Right atrium auricular region (tissue), 2 donors: ENCODE results near the gene KRTAP10-1. TPM values are rescaled to one million over a fixed set of nuclear protein-coding genes. Genes with fewer than 3 reads are reported as not detected.
A peak's percentile ranks its signal among the peaks of the same experiment; 100 is the strongest.
"Not testable (repeated sequence)": the region's sequence is repeated elsewhere in the genome, so short reads cannot be mapped to it uniquely, and the experiment has no call there.

Experiments
- DNase-seq: peaks from one replicate; pipeline ENCODE4 v3.0.0-alpha.2; 2019; ENCODE audit warnings: low spot score
- H3K27ac ChIP-seq, 2 donors: fragments of 200-600 bp; sonication (generic); 1 replicate in 1 of 2; 2 replicates in 1 of 2; pipeline ENCODE4 v1.5.1; 2016 to 2019
- H3K27me3 ChIP-seq, 2 donors: fragments of 200-600 bp; sonication (generic); one replicate each; pipeline versions ENCODE4 v1.5.1 to v1.6.0; 2017 to 2019
- H3K36me3 ChIP-seq: fragments of 200-600 bp; sonication (generic); one replicate; pipeline ENCODE4 v1.5.1; 2016
- H3K4me1 ChIP-seq, 2 donors: fragments of 200-600 bp; sonication (generic); one replicate each; pipeline versions ENCODE4 v1.5.1 to v1.6.0; 2017 to 2019
- H3K4me3 ChIP-seq, 2 donors: fragments of 200-600 bp; sonication (generic); 1 replicate in 1 of 2; 2 replicates in 1 of 2; pipeline ENCODE4 v1.5.1; 2017 to 2019; ENCODE audit warnings: mild to moderate bottlenecking in 1 of 2, moderate library complexity in 1 of 2
- H3K9me3 ChIP-seq, 2 donors: fragments of 200-600 bp; sonication (generic); one replicate each; pipeline ENCODE4 v1.5.1; 2019
- total RNA-seq, 2 donors: library from RNA; depleted of rRNA; stranded (reverse); fragments of >200 nt; gene quantifications; one replicate each; pipeline ENCODE4 v1.1.0, GENCODE V29; 2016
- TF ChIP-seq, protein P1 (sequence below), 2 donors: fragments of 200-600 bp; sonication (generic); IDR thresholded peaks; one replicate each; pipeline ENCODE4 v1.5.1; 2019; ENCODE audit warnings: antibody characterized with exemption in 2 of 2

The KRTAP10-1 gene
- total RNA-seq, 2 donors from 2014 or later, result not detected

DNA sequence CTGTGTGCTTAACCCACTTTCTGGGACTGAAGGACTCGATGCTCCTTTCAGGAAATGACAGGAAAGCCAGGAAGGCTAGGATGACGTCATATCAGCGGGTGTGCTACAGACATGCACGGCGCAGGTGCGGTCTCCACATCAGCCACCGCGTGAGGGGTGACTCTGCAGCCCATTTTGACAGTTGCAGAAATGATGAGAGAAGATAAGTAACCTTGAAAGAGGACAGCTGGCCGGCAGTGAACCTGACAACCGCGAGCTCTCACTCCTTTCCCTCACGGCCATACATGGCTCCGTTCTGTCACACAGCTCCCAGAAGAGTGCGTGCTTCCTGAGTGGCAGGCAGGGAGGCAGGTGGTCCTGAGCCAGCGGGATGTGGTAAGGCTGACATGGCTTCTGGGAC, 42.1 kb upstream of the KRTAP10-1 start:
- Histone ChIP-seq H3K27ac (no peak overlapping the region), H3K9me3 (peaks cover 0 to 17% of the 10 kb centered on the region in 2 donors), H3K36me3 (no peaks in the 10 kb centered on the region), H3K4me1 (no peaks in the 10 kb centered on the region), H3K27me3 (no peaks in the 10 kb centered on the region), H3K4me3 (no peak overlapping the region)
- TF ChIP-seq, protein P1, sequence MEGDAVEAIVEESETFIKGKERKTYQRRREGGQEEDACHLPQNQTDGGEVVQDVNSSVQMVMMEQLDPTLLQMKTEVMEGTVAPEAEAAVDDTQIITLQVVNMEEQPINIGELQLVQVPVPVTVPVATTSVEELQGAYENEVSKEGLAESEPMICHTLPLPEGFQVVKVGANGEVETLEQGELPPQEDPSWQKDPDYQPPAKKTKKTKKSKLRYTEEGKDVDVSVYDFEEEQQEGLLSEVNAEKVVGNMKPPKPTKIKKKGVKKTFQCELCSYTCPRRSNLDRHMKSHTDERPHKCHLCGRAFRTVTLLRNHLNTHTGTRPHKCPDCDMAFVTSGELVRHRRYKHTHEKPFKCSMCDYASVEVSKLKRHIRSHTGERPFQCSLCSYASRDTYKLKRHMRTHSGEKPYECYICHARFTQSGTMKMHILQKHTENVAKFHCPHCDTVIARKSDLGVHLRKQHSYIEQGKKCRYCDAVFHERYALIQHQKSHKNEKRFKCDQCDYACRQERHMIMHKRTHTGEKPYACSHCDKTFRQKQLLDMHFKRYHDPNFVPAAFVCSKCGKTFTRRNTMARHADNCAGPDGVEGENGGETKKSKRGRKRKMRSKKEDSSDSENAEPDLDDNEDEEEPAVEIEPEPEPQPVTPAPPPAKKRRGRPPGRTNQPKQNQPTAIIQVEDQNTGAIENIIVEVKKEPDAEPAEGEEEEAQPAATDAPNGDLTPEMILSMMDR (IDR thresholded peaks at IDR 0.05), result no peak
- peak; percentile 44 for DNase-seq

- H3K36me3 ChIP-seq, result no peaks in the 10 kb centered on the region
- TF ChIP-seq, protein P1 (IDR thresholded peaks at IDR 0.05), result no peak
- H3K9me3 ChIP-seq, result peaks cover 0 to 23% of the 10 kb centered on the region in 2 donors
- H3K4me1 ChIP-seq, result no peaks in the 10 kb centered on the region
- H3K4me3 ChIP-seq, result no peak overlapping the region
- DNase-seq, result no peak
- H3K27me3 ChIP-seq, result no peaks in the 10 kb centered on the region
- no peak overlapping the region for H3K27ac ChIP-seq
Observed at GRCh38 chr21:44581158-44581557, 41.2 kb upstream of the KRTAP10-1 start.

DNA sequence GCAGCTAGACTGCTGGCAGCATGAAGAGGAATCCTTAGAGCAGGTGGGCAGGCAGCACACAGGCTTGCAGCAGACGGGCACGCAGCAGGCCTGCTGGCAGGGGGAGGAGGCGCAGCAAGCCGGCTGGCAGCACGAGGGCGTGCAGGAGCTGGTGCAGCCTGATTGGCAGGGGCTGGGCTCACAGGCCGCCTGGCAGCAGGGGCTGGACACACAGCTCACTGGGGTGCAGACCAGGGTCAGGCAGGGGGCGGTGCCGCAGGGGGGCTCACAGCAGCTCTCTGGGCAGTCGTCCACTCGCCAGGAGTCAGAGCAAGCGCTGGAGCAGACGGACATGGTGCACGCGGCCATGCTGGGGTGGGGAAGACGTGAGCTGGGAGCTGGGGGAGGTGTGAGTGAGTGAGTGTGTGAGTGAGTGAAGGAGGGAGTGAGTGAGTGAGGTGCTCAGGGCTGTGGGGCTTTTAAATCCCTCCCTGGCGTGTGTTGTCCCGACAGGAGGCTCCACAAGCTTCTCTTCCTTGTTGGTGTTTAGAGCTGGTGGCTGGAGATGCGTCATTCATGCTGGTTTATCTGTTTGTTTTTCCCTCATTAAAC, 40.3 kb upstream of the KRTAP10-1 start, which contains the start of gene KRTAP10-5:
Gene KRTAP10-5 (minus strand): TSS at position 374 of the 591 bp plus-strand sequence. CDS start 26 bp downstream, at position 348.
- H3K9me3 ChIP-seq, result peaks cover 0 to 23% of the 10 kb centered on the region in 2 donors
- not testable (repeated sequence) for H3K4me3 ChIP-seq, H3K27me3 ChIP-seq, H3K36me3 ChIP-seq, H3K4me1 ChIP-seq, H3K27ac ChIP-seq
- DNase-seq, result peak; percentile 11

DNA sequence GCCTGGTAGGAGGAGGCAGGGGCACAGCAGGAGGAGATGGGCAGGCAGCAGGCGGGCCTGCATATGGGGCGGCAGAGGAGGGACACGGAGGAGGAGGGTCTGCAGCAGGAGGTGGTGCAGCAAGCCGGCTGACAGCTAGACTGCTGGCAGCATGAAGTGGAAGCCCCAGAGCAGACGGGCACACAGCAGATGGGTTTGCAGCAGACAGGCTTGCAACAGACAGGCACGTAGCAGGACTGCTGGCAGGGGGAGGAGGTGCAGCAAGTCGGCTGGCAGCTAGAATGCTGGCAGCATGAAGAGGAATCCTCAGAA, 39.8 kb upstream of the KRTAP10-1 start:
- TF ChIP-seq, protein P1 (IDR thresholded peaks at IDR 0.05), result no peak
- H3K9me3 ChIP-seq, result peaks cover 0 to 23% of the 10 kb centered on the region in 2 donors
- no peak overlapping the region for H3K27ac ChIP-seq
- no peaks in the 10 kb centered on the region for H3K27me3 ChIP-seq
- no peak overlapping the region for H3K4me3 ChIP-seq
- no peaks in the 10 kb centered on the region for H3K4me1 ChIP-seq
- DNase-seq, result no peak
- no peaks in the 10 kb centered on the region for H3K36me3 ChIP-seq

GRCh38 chr21:44579056-44579832, 39.2 kb upstream of the KRTAP10-1 start:
- TF ChIP-seq, protein P1 (IDR thresholded peaks at IDR 0.05), result no peak
- Histone ChIP-seq H3K36me3 (no peaks in the 10 kb centered on the region), H3K4me3 (no peak overlapping the region), H3K27ac (no peak overlapping the region), H3K9me3 (peaks cover 0 to 23% of the 10 kb centered on the region in 2 donors), H3K27me3 (no peaks in the 10 kb centered on the region), H3K4me1 (no peaks in the 10 kb centered on the region)
- DNase-seq, result peak; percentile 26

- Histone ChIP-seq H3K4me1 (no peaks in the 10 kb centered on the region), H3K36me3 (no peaks in the 10 kb centered on the region), H3K27ac (no peak overlapping the region), H3K4me3 (no peak overlapping the region), H3K9me3 (peaks cover 0 to 23% of the 10 kb centered on the region in 2 donors), H3K27me3 (no peaks in the 10 kb centered on the region)
- TF ChIP-seq, protein P1 (IDR thresholded peaks at IDR 0.05), result no peak
- DNase-seq, result peak; percentile 32
Observed at GRCh38 chr21:44578371-44579055, 38.5 kb upstream of the KRTAP10-1 start.
